Neural cell (in vitro differentiated cells): Measurements from ENCODE around the gene SP2. TPM values are rescaled to one million over a fixed set of nuclear protein-coding genes. Genes with fewer than 3 reads are reported as not detected.

Experiments
- H2AFZ ChIP-seq: fragments of 200-600, 300-800 bp; sonication (generic), shearing (Covaris generic); 2 replicates; pipeline ENCODE4 v1.6.0; 2014; ENCODE audit warnings: low read depth, mild to moderate bottlenecking, antibody characterized with exemption, low read length, moderate library complexity
- H3F3A ChIP-seq: fragments of 200-600 bp; shearing (Covaris generic); 2 replicates; pipeline ENCODE4 v1.6.1; 2016; ENCODE audit warnings: mild to moderate bottlenecking, moderate library complexity, mixed read lengths, antibody characterized with exemption, low read length; ENCODE audit not compliant: insufficient read depth, poor library complexity, severe bottlenecking
- H3K27ac ChIP-seq: fragments of 200-600, 300-800 bp; sonication (generic), shearing (Covaris generic); 2 replicates; pipeline ENCODE4 v1.5.1; 2014; ENCODE audit warnings: mild to moderate bottlenecking, low read length, moderate library complexity
- H3K27me3 ChIP-seq: fragments of 300-800, 200-600 bp; sonication (generic), shearing (Covaris generic); 2 replicates; pipeline ENCODE4 v1.6.0; 2014; ENCODE audit warnings: mild to moderate bottlenecking, low read depth, low read length, moderate library complexity; ENCODE audit not compliant: insufficient read depth
- H3K36me3 ChIP-seq: fragments of 300-800, 200-600 bp; sonication (generic), shearing (Covaris generic); 2 replicates; pipeline ENCODE4 v1.5.1; 2014; ENCODE audit warnings: mild to moderate bottlenecking, antibody characterized with exemption, low read length, moderate library complexity; ENCODE audit not compliant: insufficient read depth
- H3K4me2 ChIP-seq: fragments of 300-800, 200-600 bp; sonication (generic), shearing (Covaris generic); 2 replicates; pipeline ENCODE4 v1.6.0; 2014; ENCODE audit warnings: mild to moderate bottlenecking, low read length
- H3K4me3 ChIP-seq: fragments of 300-800, 200-600 bp; sonication (generic), shearing (Covaris generic); 2 replicates; pipeline ENCODE4 v1.5.1; 2014; ENCODE audit warnings: mild to moderate bottlenecking, low read length, moderate library complexity
- H3K79me2 ChIP-seq: fragments of 200-600 bp; shearing (Covaris generic); replicated peaks from 2 replicates; pipeline ENCODE4 v1.6.0; 2014; ENCODE audit warnings: mild to moderate bottlenecking, low read length, moderate library complexity; ENCODE audit not compliant: insufficient read depth
- H3K9ac ChIP-seq: fragments of 300-800, 200-600 bp; sonication (generic), shearing (Covaris generic); 2 replicates; pipeline ENCODE4 v1.6.1; 2016; ENCODE audit warnings: mild to moderate bottlenecking, low read length, mixed read lengths
- H3K9me2 ChIP-seq: fragments of 200-600 bp; shearing (Covaris generic); 2 replicates; pipeline ENCODE4 v1.6.1; 2016; ENCODE audit warnings: mild to moderate bottlenecking, low read length, mixed read lengths; ENCODE audit not compliant: insufficient read depth
- H3K9me3 ChIP-seq: fragments of 200-600, 300-800 bp; sonication (generic), shearing (Covaris generic); 2 replicates; pipeline ENCODE4 v1.6.1; 2016; ENCODE audit warnings: mild to moderate bottlenecking, mixed run types, low read length, moderate library complexity, mixed read lengths
- H4K20me1 ChIP-seq: fragments of 200-600 bp; shearing (Covaris generic); 2 replicates; pipeline ENCODE4 v1.6.1; 2016; ENCODE audit warnings: mild to moderate bottlenecking, mixed run types; ENCODE audit not compliant: insufficient read depth
- CTCF ChIP-seq: fragments of 450-650 bp; IDR thresholded peaks from 2 replicates; pipeline ENCODE4 v1.5.1; 2014; ENCODE audit warnings: antibody characterized with exemption, mild to moderate bottlenecking, moderate library complexity; ENCODE audit not compliant: poor library complexity, severe bottlenecking
- EP300 ChIP-seq: fragments of 450-650 bp; conservative IDR thresholded peaks from 2 replicates; pipeline ENCODE4 v1.6.1; 2014; ENCODE audit warnings: antibody characterized with exemption, mild to moderate bottlenecking, moderate library complexity; ENCODE audit not compliant: poor library complexity, severe bottlenecking
- EZH2 ChIP-seq: fragments of 200-600, 300-800 bp; shearing (Covaris generic), sonication (generic); IDR thresholded peaks from 2 replicates; pipeline ENCODE4 v1.6.1; 2014; ENCODE audit warnings: antibody characterized with exemption, low read length, borderline replicate concordance, mild to moderate bottlenecking; ENCODE audit not compliant: insufficient read depth, poor library complexity, severe bottlenecking
- MXI1 ChIP-seq: fragments of 450-650 bp; conservative IDR thresholded peaks from 2 replicates; pipeline ENCODE4 v1.6.1; 2014; ENCODE audit warnings: antibody characterized with exemption, mild to moderate bottlenecking; ENCODE audit not compliant: poor library complexity, severe bottlenecking
- POLR2AphosphoS5 ChIP-seq: IDR thresholded peaks from 2 replicates; pipeline ENCODE4 v1.6.1; 2012
- RAD21 ChIP-seq: fragments of 450-650 bp; conservative IDR thresholded peaks from 2 replicates; pipeline ENCODE4 v1.6.1; 2014; ENCODE audit warnings: antibody characterized with exemption, mild to moderate bottlenecking, moderate library complexity
- REST ChIP-seq: IDR thresholded peaks from 2 replicates; pipeline ENCODE4 v1.6.1; 2012; ENCODE audit warnings: borderline replicate concordance
- SMC3 ChIP-seq: fragments of 450-650 bp; conservative IDR thresholded peaks from 2 replicates; pipeline ENCODE4 v1.6.1; 2014; ENCODE audit warnings: antibody characterized with exemption, mild to moderate bottlenecking, moderate library complexity; ENCODE audit not compliant: poor library complexity
- TAF1 ChIP-seq: IDR thresholded peaks from 2 replicates; pipeline ENCODE4 v1.6.1; 2012; ENCODE audit warnings: low read depth
- polyA plus RNA-seq: library from polyadenylated mRNA; depleted of rRNA; stranded (reverse); fragments of >200 nt; gene quantifications from 2 replicates; pipeline ENCODE4 v1.2.3, GENCODE V29; 2014

Gene SP2
- polyA plus RNA-seq, 1 donor from 2014 or later, result 0.25 TPM

- no peaks in the 10 kb centered on the region for H4K20me1 ChIP-seq
- no peaks in the 10 kb centered on the region for H3K27me3 ChIP-seq
- TF ChIP-seq EP300, result no peak
- no peak for TF ChIP-seq CTCF
- TF ChIP-seq RAD21, result no peak
- no peak for TF ChIP-seq TAF1
- TF ChIP-seq POLR2AphosphoS5, result no peak
- TF ChIP-seq SMC3, result no peak
- TF ChIP-seq MXI1, result no peak
- no peak for TF ChIP-seq REST
- no peak for TF ChIP-seq EZH2
Measured at GRCh38 chr17:47955497-47956461, 59.7 kb downstream of the SP2 start.

GRCh38 chr17:47956791-47957590, 61.0 kb downstream of the SP2 start:
- no peaks in the 10 kb centered on the region for H4K20me1 ChIP-seq
- TF ChIP-seq EZH2, result no peak
- no peak for TF ChIP-seq TAF1
- no peak for TF ChIP-seq CTCF
- TF ChIP-seq MXI1, result no peak
- TF ChIP-seq SMC3, result no peak
- no peak for TF ChIP-seq POLR2AphosphoS5
- TF ChIP-seq EP300, result no peak
- no peak for TF ChIP-seq REST
- TF ChIP-seq RAD21, result no peak
- H3K4me3 ChIP-seq, result no peak overlapping the region
- no peaks in the 10 kb centered on the region for H3K27me3 ChIP-seq
- no peaks in the 10 kb centered on the region for H3K79me2 ChIP-seq
- H3K4me2 ChIP-seq, result no peak overlapping the region
- H3K9me3 ChIP-seq, result no peaks in the 10 kb centered on the region
- H3K9ac ChIP-seq, result no peak overlapping the region
- H3K9me2 ChIP-seq, result no peaks in the 10 kb centered on the region
- no peak overlapping the region for H3K27ac ChIP-seq
- no peaks in the 10 kb centered on the region for H3F3A ChIP-seq
- H3K36me3 ChIP-seq, result no peaks in the 10 kb centered on the region
- H2AFZ ChIP-seq, result no peak overlapping the region

More at GRCh38 chr17:47955497-47956461, 59.7 kb downstream of the SP2 start:
- no peak overlapping the region for H3K9ac ChIP-seq
- H3K79me2 ChIP-seq, result no peaks in the 10 kb centered on the region
- no peaks in the 10 kb centered on the region for H3K9me3 ChIP-seq
- H3K9me2 ChIP-seq, result no peaks in the 10 kb centered on the region
- H3K27ac ChIP-seq, result no peak overlapping the region
- H3K4me3 ChIP-seq, result no peak overlapping the region
- H2AFZ ChIP-seq, result no peak overlapping the region
- no peak overlapping the region for H3K4me2 ChIP-seq
- no peaks in the 10 kb centered on the region for H3F3A ChIP-seq
- H3K36me3 ChIP-seq, result no peaks in the 10 kb centered on the region
